ENCODE results near the gene FKBP4. TPM values are rescaled to one million over a fixed set of nuclear protein-coding genes. Genes with fewer than 3 reads are reported as not detected.

The FKBP4 gene
- total and polyA plus RNA-seq, 2 of the 13 experiments (the other 11 are each of a cell fraction or from before 2014, with no cell fraction given): 25.7 to 66.1 TPM

DNA sequence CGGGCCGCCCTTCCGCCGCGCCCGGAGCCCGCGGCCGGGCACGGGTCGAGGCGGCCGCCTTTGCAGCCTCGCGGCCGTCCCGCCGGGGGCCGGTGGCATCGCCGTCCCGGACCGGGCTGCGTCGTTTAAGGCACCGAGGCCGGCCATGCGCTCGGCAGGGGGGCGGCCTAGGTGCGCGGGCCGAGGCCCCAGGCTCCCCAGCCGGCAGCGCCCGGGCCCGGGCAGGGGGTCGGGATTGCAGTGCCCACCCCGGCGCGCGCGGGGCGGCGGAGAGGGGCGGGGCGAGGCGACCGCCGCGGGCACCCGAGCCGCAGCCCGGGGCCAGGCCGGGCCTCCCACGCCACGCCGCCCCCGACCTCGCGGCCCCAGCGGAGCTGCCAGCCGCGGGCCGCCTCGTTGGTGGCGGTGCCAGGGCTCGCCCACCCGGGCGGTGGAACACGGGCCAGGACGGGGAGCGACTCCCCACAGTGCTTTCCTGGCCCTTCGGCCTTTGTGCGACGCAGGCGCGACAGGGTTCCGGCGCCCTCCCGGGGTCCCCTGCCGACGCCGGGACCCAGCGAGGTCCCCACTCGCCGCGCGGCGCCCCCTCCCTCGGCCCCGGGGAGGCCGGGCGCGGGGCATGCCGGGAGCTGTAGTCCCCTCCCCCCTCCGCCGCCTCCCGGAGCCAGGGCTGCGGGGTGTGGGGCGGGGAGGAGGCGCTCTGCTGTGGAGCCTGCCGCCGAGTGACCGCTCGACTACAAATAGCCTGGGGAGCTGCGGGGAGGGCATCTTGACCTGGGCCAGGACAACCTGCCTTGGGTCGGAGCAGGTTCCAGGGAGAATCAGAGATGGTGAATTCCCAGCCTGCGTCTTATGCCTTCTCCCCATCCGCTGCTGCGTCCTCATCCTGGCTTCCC is 769 bp downstream of the FKBP4 start (continued):
- TF ChIP-seq, protein P1, sequence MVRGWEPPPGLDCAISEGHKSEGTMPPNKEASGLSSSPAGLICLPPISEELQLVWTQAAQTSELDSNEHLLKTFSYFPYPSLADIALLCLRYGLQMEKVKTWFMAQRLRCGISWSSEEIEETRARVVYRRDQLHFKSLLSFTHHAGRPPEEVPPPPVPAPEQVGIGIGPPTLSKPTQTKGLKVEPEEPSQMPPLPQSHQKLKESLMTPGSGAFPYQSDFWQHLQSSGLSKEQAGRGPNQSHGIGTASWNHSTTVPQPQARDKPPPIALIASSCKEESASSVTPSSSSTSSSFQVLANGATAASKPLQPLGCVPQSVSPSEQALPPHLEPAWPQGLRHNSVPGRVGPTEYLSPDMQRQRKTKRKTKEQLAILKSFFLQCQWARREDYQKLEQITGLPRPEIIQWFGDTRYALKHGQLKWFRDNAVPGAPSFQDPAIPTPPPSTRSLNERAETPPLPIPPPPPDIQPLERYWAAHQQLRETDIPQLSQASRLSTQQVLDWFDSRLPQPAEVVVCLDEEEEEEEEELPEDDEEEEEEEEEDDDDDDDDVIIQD (CRISPR knock-in tag; IDR thresholded peaks at IDR 0.05; ENCODE audit: low read depth): no peak
- TF ChIP-seq, protein P2, sequence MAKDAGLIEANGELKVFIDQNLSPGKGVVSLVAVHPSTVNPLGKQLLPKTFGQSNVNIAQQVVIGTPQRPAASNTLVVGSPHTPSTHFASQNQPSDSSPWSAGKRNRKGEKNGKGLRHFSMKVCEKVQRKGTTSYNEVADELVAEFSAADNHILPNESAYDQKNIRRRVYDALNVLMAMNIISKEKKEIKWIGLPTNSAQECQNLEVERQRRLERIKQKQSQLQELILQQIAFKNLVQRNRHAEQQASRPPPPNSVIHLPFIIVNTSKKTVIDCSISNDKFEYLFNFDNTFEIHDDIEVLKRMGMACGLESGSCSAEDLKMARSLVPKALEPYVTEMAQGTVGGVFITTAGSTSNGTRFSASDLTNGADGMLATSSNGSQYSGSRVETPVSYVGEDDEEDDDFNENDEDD (CRISPR knock-in tag; IDR thresholded peaks at IDR 0.05; ENCODE audit: borderline replicate concordance): no peak
- TF ChIP-seq ZNF44 (CRISPR knock-in tag; IDR thresholded peaks at IDR 0.05): no peak
- TF ChIP-seq GATAD2A (CRISPR knock-in tag; IDR thresholded peaks at IDR 0.05): 0 out of 2 replicates have a peak, but pooled peaks have one; percentile 8
- TF ChIP-seq, protein P3, sequence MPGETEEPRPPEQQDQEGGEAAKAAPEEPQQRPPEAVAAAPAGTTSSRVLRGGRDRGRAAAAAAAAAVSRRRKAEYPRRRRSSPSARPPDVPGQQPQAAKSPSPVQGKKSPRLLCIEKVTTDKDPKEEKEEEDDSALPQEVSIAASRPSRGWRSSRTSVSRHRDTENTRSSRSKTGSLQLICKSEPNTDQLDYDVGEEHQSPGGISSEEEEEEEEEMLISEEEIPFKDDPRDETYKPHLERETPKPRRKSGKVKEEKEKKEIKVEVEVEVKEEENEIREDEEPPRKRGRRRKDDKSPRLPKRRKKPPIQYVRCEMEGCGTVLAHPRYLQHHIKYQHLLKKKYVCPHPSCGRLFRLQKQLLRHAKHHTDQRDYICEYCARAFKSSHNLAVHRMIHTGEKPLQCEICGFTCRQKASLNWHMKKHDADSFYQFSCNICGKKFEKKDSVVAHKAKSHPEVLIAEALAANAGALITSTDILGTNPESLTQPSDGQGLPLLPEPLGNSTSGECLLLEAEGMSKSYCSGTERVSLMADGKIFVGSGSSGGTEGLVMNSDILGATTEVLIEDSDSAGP (CRISPR knock-in tag; IDR thresholded peaks at IDR 0.05; ENCODE audit: borderline replicate concordance): 0 out of 2 replicates have a peak, but pooled peaks have one; percentile 38
- no peak for TF ChIP-seq ZNF878 (CRISPR knock-in tag; IDR thresholded peaks at IDR 0.05)
- no peak for TF ChIP-seq ZNF256 (CRISPR knock-in tag; conservative IDR thresholded peaks at IDR 0.05)
- no peak for TF ChIP-seq NFE2 (CRISPR knock-in tag; IDR thresholded peaks at IDR 0.05)
- no peak for TF ChIP-seq HNRNPLL (IDR thresholded peaks at IDR 0.05; ENCODE audit: low read depth, low read length, poor library complexity, severe bottlenecking)
- TF ChIP-seq CHCHD3 (CRISPR knock-in tag; IDR thresholded peaks at IDR 0.05): no peak
- no peak for TF ChIP-seq ZNF460 (CRISPR knock-in tag; IDR thresholded peaks at IDR 0.05; ENCODE audit: borderline replicate concordance)
- no peak for TF ChIP-seq JUND (CRISPR knock-in tag; IDR thresholded peaks at IDR 0.05)
- TF ChIP-seq TAF1 (CRISPR knock-in tag; IDR thresholded peaks at IDR 0.05): 0 out of 2 replicates have a peak, but pooled peaks have one; percentile 26
- no peak for TF ChIP-seq RAD21 (CRISPR knock-in tag; IDR thresholded peaks at IDR 0.05)
- TF ChIP-seq ZFP90 (CRISPR knock-in tag; IDR thresholded peaks at IDR 0.05; ENCODE audit: borderline replicate concordance): no peak; the same call in 1 of the 2 replicates
- TF ChIP-seq, protein P4, sequence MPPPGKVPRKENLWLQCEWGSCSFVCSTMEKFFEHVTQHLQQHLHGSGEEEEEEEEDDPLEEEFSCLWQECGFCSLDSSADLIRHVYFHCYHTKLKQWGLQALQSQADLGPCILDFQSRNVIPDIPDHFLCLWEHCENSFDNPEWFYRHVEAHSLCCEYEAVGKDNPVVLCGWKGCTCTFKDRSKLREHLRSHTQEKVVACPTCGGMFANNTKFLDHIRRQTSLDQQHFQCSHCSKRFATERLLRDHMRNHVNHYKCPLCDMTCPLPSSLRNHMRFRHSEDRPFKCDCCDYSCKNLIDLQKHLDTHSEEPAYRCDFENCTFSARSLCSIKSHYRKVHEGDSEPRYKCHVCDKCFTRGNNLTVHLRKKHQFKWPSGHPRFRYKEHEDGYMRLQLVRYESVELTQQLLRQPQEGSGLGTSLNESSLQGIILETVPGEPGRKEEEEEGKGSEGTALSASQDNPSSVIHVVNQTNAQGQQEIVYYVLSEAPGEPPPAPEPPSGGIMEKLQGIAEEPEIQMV (CRISPR knock-in tag; IDR thresholded peaks at IDR 0.05; ENCODE audit: low read depth): no peak
- TF ChIP-seq ELF3 (CRISPR knock-in tag; IDR thresholded peaks at IDR 0.05): no peak
- TF ChIP-seq PCBP1 (IDR thresholded peaks at IDR 0.05; ENCODE audit: borderline replicate concordance, low read depth, low read length): no peak
- no peak for TF ChIP-seq SRSF9 (IDR thresholded peaks at IDR 0.05; ENCODE audit: borderline replicate concordance, insufficient read depth, low read depth, low read length, poor library complexity, severe bottlenecking)
- TF ChIP-seq HOXA3 (CRISPR knock-in tag; IDR thresholded peaks at IDR 0.05): peak; percentile 44; the same call in 1 of the 2 replicates
- TF ChIP-seq FOXA3 (CRISPR knock-in tag; IDR thresholded peaks at IDR 0.05): no peak
- no peak for TF ChIP-seq TBX2 (CRISPR knock-in tag; IDR thresholded peaks at IDR 0.05; ENCODE audit: borderline replicate concordance)
- TF ChIP-seq ATM (IDR thresholded peaks at IDR 0.05; ENCODE audit: borderline replicate concordance): no peak
- no peak for TF ChIP-seq FLYWCH1 (CRISPR knock-in tag; IDR thresholded peaks at IDR 0.05)

All from HepG2 (cell line).